H1 (cell line): ENCODE measurements around the gene TSC22D1.

ENCODE experiments used
- EZH2 ChIP-seq: fragments of 200-600 bp; sonication (generic); IDR thresholded peaks from 2 replicates; pipeline ENCODE4 v1.7.1; 2012; ENCODE audit warnings: low read depth, mild to moderate bottlenecking, moderate library complexity, low read length, inconsistent platforms; ENCODE audit not compliant: severe bottlenecking
- ZNF274 ChIP-seq: IDR thresholded peaks from 2 replicates; pipeline ENCODE4 v1.7.0; 2012; ENCODE audit warnings: low read length, borderline replicate concordance; ENCODE audit errors: extremely low read depth
- TF ChIP-seq, protein P1 (sequence below), 3 experiments: IDR thresholded peaks; 1 replicate in 2 of 3; 2 replicates in 1 of 3; pipeline versions ENCODE4 v1.5.1 to v1.6.1; 2011; ENCODE audit warnings: low read length in 3 of 3, mild to moderate bottlenecking in 3 of 3, inconsistent platforms in 2 of 3, low read depth in 1 of 3, moderate library complexity in 1 of 3; ENCODE audit not compliant: insufficient read depth in 1 of 3; ENCODE audit errors: control extremely low read depth in 1 of 3

DNA sequence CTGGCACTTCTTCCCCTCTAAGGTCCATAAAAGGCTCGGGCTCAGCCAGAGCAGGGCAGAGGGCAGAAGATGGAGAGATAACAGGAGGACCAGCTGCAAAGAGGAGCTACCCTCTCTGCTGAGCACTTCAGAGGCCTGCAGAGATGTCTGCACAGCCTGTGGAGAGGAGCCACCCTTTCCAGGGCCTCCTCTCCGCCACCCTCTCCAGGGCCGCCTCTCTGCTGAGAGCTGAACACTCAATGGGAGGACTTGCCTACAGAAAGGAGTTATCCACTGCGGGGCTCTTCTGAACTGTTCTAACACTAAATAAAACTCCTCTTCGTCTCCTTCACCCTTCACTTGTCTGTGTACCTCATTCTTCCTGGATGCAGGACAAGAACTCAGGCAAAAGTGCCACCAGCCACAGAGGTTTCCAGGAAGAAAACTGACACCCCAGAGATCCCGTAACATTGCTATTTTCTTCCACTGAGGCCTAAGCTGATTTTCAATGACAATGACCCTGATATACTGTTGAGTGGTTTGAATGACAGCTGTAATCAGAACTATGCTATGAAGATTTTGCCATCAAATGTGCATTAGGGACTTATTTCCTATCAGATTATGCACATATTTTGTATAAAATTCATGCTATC lies 16.2 kb upstream of the TSC22D1 start:
- TF ChIP-seq ZNF274 = no peak
- TF ChIP-seq EZH2 = no peak
- TF ChIP-seq, protein P1, sequence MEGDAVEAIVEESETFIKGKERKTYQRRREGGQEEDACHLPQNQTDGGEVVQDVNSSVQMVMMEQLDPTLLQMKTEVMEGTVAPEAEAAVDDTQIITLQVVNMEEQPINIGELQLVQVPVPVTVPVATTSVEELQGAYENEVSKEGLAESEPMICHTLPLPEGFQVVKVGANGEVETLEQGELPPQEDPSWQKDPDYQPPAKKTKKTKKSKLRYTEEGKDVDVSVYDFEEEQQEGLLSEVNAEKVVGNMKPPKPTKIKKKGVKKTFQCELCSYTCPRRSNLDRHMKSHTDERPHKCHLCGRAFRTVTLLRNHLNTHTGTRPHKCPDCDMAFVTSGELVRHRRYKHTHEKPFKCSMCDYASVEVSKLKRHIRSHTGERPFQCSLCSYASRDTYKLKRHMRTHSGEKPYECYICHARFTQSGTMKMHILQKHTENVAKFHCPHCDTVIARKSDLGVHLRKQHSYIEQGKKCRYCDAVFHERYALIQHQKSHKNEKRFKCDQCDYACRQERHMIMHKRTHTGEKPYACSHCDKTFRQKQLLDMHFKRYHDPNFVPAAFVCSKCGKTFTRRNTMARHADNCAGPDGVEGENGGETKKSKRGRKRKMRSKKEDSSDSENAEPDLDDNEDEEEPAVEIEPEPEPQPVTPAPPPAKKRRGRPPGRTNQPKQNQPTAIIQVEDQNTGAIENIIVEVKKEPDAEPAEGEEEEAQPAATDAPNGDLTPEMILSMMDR (IDR thresholded peaks at IDR 0.05; ENCODE audit: control extremely low read depth in 1 of 3, insufficient read depth in 1 of 3, low read depth in 1 of 3, low read length in 3 of 3) = no peak
